ENCODE data around the gene UCHL1. TPM values are rescaled to one million over a fixed set of nuclear protein-coding genes. Genes with fewer than 3 reads are reported as not detected.

Gene UCHL1
- total RNA-seq, 1 donor from 2014 or later, result 7.2 TPM

GRCh38 chr4:41219421-41219950, 37.2 kb upstream of the UCHL1 start:
- no peaks in the 10 kb centered on the region for H3K36me3 ChIP-seq
- H3K27ac ChIP-seq, result no peak overlapping the region
- H3K9me3 ChIP-seq, result no peaks in the 10 kb centered on the region
- H3K4me1 ChIP-seq, result peaks cover 16% of the 10 kb centered on the region
- DNase-seq, result no peak
- ATAC-seq, result no peak
- no peak overlapping the region for H3K4me3 ChIP-seq
- TF ChIP-seq CTCF (IDR thresholded peaks at IDR 0.05), result no peak
- intact Hi-C loops (cut with DNase I), result loop anchor here (10.0 kb wide), 1 partner anchor 245 kb away; no protein-coding TSS in a partner anchor
- H3K27me3 ChIP-seq, result no peaks in the 10 kb centered on the region

GRCh38 chr4:41221850-41222645, 34.7 kb upstream of the UCHL1 start:
- Histone ChIP-seq H3K36me3 (no peaks in the 10 kb centered on the region), H3K27me3 (no peaks in the 10 kb centered on the region), H3K27ac (no peak overlapping the region), H3K9me3 (no peaks in the 10 kb centered on the region), H3K4me3 (no peak overlapping the region), H3K4me1 (peaks cover 2% of the 10 kb centered on the region)
- no peak for DNase-seq
- TF ChIP-seq CTCF (IDR thresholded peaks at IDR 0.05), result no peak
- intact Hi-C loops (cut with DNase I), result no loop called here
- ATAC-seq, result no peak

GRCh38 chr4:41227902-41228301, 28.8 kb upstream of the UCHL1 start:
- DNase-seq (no peak), ATAC-seq (no peak)
- no peaks in the 10 kb centered on the region for H3K36me3 ChIP-seq
- H3K9me3 ChIP-seq, result no peaks in the 10 kb centered on the region
- H3K4me3 ChIP-seq, result no peak overlapping the region
- H3K27me3 ChIP-seq, result no peaks in the 10 kb centered on the region
- no peaks in the 10 kb centered on the region for H3K4me1 ChIP-seq
- no peak overlapping the region for H3K27ac ChIP-seq
- intact Hi-C loops (cut with DNase I), result no loop called here
- TF ChIP-seq CTCF (IDR thresholded peaks at IDR 0.05), result no peak

GRCh38 chr4:41232406-41232805, 24.3 kb upstream of the UCHL1 start:
- no peak overlapping the region for H3K27ac ChIP-seq
- no peaks in the 10 kb centered on the region for H3K36me3 ChIP-seq
- no peaks in the 10 kb centered on the region for H3K4me1 ChIP-seq
- intact Hi-C loops (cut with DNase I), result no loop called here
- no peaks in the 10 kb centered on the region for H3K9me3 ChIP-seq
- no peaks in the 10 kb centered on the region for H3K27me3 ChIP-seq
- TF ChIP-seq CTCF (IDR thresholded peaks at IDR 0.05), result no peak
- DNase-seq (no peak), ATAC-seq (no peak)
- no peak overlapping the region for H3K4me3 ChIP-seq

GRCh38 chr4:41232856-41233255, 23.9 kb upstream of the UCHL1 start:
- H3K9me3 ChIP-seq, result no peaks in the 10 kb centered on the region
- H3K36me3 ChIP-seq, result no peaks in the 10 kb centered on the region
- H3K27me3 ChIP-seq, result no peaks in the 10 kb centered on the region
- no peak for TF ChIP-seq CTCF (IDR thresholded peaks at IDR 0.05)
- no peak overlapping the region for H3K4me3 ChIP-seq
- H3K4me1 ChIP-seq, result no peaks in the 10 kb centered on the region
- DNase-seq, result no peak
- H3K27ac ChIP-seq, result no peak overlapping the region
- intact Hi-C loops (cut with DNase I), result no loop called here
- ATAC-seq, result no peak
